Activated naive CD8-positive, alpha-beta T cell treated with anti-CD3 and anti-CD28 coated beads, Interleukin-2, amount 10 ng/mL, durations not matched to agents 7 days and 5 days (primary cell): ENCODE measurements around the gene SYT7. TPM values are rescaled to one million over a fixed set of nuclear protein-coding genes. Genes with fewer than 3 reads are reported as not detected.
A peak's percentile ranks its signal among the peaks of the same experiment; 100 is the strongest.

Experiments used
- ATAC-seq: fragments of 150-1000 bp; cut with Tn5 transposase; one replicate; pipeline ENCODE4 v1.10.0; 2021; ENCODE audit warnings: low read depth, moderate library complexity
- POLR2A ChIA-PET: fragments of 350-600 bp; sonication (Branson Sonifier 250); formaldehyde crosslinking; loops from one replicate; lab custom pipeline; 2021; ENCODE audit warnings: antibody characterized with exemption; lab: Charles Lee
- DNase-seq: peaks from one replicate; pipeline ENCODE4 v3.0.0; 2021
- H3K27ac Mint-ChIP-seq: one replicate; pipeline ENCODE4 v1.8.0; 2022; ENCODE audit warnings: mild to moderate bottlenecking, mixed read lengths
- H3K27me3 Mint-ChIP-seq: one replicate; pipeline ENCODE4 v1.8.0; 2022; ENCODE audit warnings: mild to moderate bottlenecking, moderate library complexity, mixed read lengths
- H3K36me3 Mint-ChIP-seq: one replicate; pipeline ENCODE4 v1.8.0; 2021; ENCODE audit warnings: mild to moderate bottlenecking, mixed read lengths
- H3K4me1 Mint-ChIP-seq: one replicate; pipeline ENCODE4 v1.8.0; 2021; ENCODE audit warnings: mixed read lengths
- H3K4me3 Mint-ChIP-seq: one replicate; pipeline ENCODE4 v1.8.0; 2022; ENCODE audit warnings: mild to moderate bottlenecking, moderate library complexity, mixed read lengths
- H3K9me3 Mint-ChIP-seq: one replicate; pipeline ENCODE4 v1.8.0; 2021; ENCODE audit warnings: mixed read lengths
- total RNA-seq, 2 experiments: library from RNA; stranded (reverse); gene quantifications; one replicate each; pipeline ENCODE4 v1.2.3, GENCODE V29; 2021

Gene SYT7
- total RNA-seq, 2 experiments from 2014 or later = not detected

DNA sequence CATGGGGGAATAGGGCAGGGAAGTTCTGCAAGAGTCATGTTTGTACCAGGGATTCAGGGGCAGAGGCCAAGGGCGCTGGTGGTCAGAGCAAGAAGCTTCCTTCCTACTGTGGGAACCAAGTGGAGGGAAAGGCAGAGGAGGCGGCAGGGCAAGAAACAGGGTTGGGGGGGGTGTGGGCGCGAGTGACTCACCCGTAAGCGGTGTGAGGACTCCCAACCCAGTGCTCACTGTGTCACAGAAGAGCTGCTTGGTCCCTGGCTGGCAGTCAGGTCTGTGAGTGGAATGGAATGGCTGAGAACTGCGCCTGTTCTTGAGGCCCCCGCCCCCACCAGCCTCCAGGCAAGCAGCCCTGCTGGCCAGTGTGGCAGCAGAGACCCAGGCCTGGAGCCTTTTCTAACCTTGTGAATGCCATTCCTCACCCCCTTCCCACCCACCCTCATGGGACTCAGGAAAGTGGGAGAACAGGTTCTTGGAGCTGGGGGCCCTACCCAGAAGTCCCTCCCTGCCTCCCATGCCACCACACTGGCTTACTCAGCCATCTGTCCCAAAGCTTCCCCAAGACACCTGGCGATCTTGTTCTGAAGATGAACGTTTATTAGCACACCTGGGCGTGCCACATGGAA lies 67.6 kb downstream of the SYT7 start:
- DNase-seq (no peak), ATAC-seq (no peak)
- no peak overlapping the region for H3K27ac Mint-ChIP-seq
- H3K36me3 Mint-ChIP-seq = no peaks in the 10 kb centered on the region
- H3K9me3 Mint-ChIP-seq = no peaks in the 10 kb centered on the region
- H3K27me3 Mint-ChIP-seq = peaks cover 36% of the 10 kb centered on the region
- peaks cover 4% of the 10 kb centered on the region for H3K4me1 Mint-ChIP-seq
- POLR2A ChIA-PET = no interaction called here
- no peak overlapping the region for H3K4me3 Mint-ChIP-seq

DNA sequence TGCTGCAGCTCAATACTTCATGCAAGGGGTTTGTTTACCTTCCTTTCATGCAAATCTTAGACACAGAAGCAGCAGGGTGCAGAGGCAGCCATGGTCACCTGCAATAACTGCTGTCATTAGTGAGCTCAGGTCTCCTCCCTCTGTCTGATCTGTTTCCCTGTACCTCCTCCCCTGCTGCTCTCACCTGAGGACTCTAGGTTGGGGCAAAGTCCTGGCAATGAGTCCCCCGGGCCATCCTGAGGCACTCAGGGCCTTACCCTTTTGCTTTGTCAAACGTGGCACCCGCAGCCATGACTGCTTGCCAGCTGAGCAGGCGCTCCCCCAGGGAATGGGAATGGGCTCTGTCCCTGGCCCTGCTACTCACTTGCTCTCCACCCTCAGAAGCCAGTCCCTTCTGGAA lies 68.4 kb downstream of the SYT7 start:
- Mint-ChIP-seq H3K9me3 (no peaks in the 10 kb centered on the region), H3K4me3 (no peak overlapping the region), H3K27me3 (peaks cover 42% of the 10 kb centered on the region), H3K36me3 (no peaks in the 10 kb centered on the region), H3K4me1 (peaks cover 10% of the 10 kb centered on the region), H3K27ac (no peak overlapping the region)
- DNase-seq = no peak
- POLR2A ChIA-PET = no interaction called here
- ATAC-seq = no peak

DNA sequence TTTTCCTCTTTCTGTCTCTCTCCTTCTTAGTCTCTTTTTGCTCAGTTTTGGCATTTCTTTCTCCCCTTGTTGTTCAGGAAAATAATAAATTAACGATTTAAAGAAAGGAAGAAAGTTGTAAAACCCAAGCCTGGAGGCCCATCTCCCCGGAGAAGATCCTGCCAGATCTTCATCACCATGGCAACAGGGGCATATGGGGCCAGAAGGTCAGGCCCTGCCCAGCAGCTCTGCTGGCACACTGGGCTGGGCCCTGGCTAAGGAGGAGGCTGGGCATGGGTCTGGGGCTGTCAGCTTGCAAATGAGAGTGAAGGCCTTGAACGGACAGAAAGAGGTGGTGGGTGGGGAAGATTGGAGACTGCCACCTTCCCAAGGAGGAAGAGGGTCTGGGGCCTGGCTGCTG lies 69.5 kb downstream of the SYT7 start:
- peaks cover 5% of the 10 kb centered on the region for H3K4me1 Mint-ChIP-seq
- POLR2A ChIA-PET = no interaction called here
- no peak for DNase-seq
- no peak overlapping the region for H3K27ac Mint-ChIP-seq
- H3K36me3 Mint-ChIP-seq = no peaks in the 10 kb centered on the region
- H3K9me3 Mint-ChIP-seq = no peaks in the 10 kb centered on the region
- no peak overlapping the region for H3K4me3 Mint-ChIP-seq
- no peak for ATAC-seq
- H3K27me3 Mint-ChIP-seq = peaks cover 46% of the 10 kb centered on the region

DNA sequence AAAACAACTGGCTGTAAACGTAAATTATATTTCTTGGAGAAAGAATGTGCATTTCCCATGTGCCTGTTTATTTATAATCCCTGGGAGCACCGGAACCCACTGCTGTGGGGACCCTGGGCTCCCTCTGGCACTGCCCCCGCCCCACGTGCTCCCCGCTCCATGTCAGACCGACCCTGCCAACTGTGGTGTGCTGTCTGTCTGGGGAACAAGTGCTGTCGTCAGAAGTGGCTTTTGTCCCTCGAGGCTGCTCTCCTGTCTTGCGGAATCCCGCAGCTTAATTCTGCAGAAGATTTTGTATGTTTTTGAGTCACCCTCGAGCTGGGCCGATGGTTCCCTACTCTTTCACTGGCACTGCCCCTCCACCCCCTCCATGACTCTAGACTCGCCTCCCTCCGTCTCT lies 69.9 kb downstream of the SYT7 start:
- H3K9me3 Mint-ChIP-seq = no peaks in the 10 kb centered on the region
- no peak overlapping the region for H3K27ac Mint-ChIP-seq
- POLR2A ChIA-PET = no interaction called here
- no peak for DNase-seq
- no peak overlapping the region for H3K4me3 Mint-ChIP-seq
- peaks cover 50% of the 10 kb centered on the region for H3K27me3 Mint-ChIP-seq
- no peaks in the 10 kb centered on the region for H3K36me3 Mint-ChIP-seq
- ATAC-seq = no peak
- H3K4me1 Mint-ChIP-seq = peaks cover 5% of the 10 kb centered on the region

DNA sequence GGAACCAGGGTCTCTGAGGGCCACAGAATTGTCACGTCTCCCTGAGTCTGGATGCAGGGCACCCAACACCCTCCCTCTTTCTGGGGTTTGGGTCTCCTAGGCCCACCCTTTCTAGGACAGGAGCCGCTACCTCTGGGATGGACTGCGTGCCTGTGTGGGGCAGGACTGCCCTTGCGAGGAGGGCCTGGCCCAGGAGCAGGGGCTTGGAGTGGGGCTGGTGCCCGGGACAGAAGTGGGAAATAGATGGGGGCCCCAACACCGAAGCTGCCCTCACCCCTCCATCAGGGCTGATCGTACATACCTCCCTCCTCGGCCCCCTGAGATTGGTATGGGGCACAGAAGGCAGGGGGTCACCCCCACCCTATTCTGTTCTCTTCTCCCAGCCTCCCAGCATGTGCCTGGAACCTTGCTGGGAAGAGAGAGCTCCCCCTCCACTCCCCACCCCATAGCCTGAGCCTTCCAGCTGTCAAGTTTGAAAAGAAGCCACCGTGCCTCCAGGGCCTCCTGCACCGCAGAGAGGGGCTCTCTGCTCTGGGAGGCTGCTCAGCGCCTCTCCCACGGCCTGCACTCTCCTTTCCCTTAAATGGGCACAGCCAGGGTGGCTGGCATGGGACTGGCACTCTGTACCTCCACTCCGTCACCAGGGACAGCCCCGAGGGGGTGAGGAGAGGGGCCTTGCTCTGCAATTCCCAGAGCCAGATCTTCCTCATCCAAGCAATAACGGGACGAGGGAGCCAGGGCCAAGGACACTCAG lies 70.5 kb downstream of the SYT7 start:
- Mint-ChIP-seq H3K27ac (no peak overlapping the region), H3K36me3 (no peaks in the 10 kb centered on the region), H3K4me3 (no peak overlapping the region), H3K9me3 (no peaks in the 10 kb centered on the region), H3K27me3 (peaks cover 54% of the 10 kb centered on the region), H3K4me1 (peaks cover 5% of the 10 kb centered on the region)
- POLR2A ChIA-PET = interaction anchor here (0.6 kb wide), 1 partner anchor 39 kb away, joined by 3 read pairs; no protein-coding TSS in a partner anchor
- ATAC-seq (no peak), DNase-seq (no peak)

DNA sequence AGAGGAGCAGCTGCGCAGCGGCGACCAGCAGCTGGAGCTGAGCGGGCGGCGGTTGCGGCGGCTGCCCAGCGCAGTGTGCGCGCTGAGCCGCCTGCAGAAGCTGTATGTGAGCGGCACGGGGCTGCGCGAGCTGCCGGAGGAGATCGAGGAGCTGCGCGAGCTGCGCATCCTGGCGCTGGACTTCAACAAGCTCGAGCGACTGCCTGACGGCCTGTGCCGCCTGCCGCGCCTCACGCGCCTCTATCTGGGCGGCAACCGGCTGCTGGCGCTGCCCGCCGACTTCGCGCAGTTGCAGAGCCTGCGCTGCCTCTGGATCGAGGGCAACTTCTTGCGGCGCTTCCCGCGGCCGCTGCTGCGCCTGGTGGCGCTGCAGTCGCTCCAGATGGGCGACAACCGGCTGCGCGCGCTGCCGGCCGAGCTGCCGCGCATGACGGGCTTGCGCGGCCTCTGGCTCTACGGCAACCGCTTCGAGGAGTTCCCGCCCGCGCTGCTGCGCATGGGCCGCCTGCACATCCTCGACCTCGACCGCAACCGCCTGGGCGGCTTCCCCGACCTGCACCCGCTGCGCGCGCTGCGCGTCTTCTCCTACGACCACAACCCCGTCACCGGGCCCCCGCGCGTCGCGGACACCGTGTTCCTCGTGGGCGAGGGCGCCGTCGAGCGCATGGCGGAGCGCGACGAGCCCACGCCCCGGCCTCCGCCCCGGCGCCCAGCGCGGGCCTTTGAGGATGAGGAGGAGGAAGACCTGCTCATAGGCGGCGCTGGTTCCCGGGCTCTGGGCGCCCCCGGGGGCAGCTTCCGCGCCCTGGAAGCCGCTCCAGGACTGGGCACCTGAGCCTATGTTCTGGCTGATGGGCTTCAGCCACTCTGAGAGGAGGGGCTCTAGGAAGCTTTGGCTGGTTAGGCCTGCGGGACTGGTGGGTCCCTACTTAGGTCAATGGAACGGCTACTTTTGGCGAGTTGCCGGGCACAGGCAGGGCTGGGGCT lies 71.5 kb downstream of the SYT7 start:
- no peaks in the 10 kb centered on the region for H3K36me3 Mint-ChIP-seq
- peak; percentile 79 for DNase-seq
- H3K27me3 Mint-ChIP-seq = peaks cover 58% of the 10 kb centered on the region
- peaks cover 5% of the 10 kb centered on the region for H3K4me1 Mint-ChIP-seq
- H3K9me3 Mint-ChIP-seq = no peaks in the 10 kb centered on the region
- POLR2A ChIA-PET = no interaction called here
- H3K27ac Mint-ChIP-seq = no peak overlapping the region
- ATAC-seq = peak; percentile 80
- peak overlapping the region; percentile 25 for H3K4me3 Mint-ChIP-seq

DNA sequence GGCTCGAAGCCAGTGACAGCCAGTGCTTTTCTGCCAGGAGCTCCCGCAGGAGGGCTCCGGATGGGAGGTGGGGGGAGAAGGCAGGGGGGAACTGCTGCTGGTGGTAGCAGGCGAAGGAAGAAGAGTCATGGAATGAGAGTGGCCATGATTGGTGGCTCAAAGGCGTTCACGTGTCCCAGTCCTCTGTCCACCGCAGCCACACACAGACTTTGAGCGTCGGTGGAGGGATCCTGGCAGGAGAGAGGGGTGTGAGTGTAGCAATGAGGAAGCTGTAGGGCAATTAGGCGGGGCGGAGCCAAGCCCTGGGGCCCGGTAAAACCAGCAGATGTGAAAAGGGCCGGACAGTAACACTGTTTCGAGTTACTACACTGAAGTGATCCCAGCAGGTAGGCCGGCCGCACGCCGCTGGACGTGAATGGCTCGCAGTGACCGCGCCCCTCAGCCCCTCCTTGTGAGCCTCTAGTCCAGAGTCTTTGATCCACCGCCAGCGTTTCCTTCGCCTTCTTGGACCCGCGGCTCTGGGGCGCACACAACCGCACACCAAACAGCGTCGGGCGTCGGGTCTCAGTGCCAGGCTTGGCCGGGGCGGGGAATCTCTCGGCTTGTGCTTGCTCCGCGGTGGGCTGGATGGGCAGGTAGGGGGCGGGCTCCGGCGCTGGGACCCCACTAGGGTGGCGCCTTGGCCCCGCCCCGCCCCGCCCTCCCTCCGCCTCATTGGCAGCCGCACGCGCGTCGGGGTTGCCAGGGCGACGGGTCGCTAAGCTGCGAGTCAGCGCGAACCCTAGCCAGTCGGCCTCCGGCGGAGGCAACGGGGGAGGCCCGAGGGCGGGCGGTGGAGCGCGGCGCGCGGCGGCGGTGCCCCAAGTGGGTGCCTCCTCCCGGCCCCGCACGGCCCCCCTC lies 72.7 kb downstream of the SYT7 start, which contains the start of gene LRRC10B:
Gene LRRC10B, plus strand, starts transcription at position 788 of the 900 bp plus-strand sequence. CDS start 250 bp downstream, outside the sequence.
- no peaks in the 10 kb centered on the region for H3K9me3 Mint-ChIP-seq
- H3K27ac Mint-ChIP-seq = no peak within 1 kb of the TSS
- peak; percentile 56 for DNase-seq
- ATAC-seq = peak; percentile 30
- POLR2A ChIA-PET = interaction anchor here (0.5 to 0.6 kb wide), 2 partner anchors 12 to 718 kb away, joined by 4 to 5 read pairs; no protein-coding TSS in a partner anchor
- H3K4me1 Mint-ChIP-seq = peaks cover 9% of the 10 kb centered on the region
- H3K36me3 Mint-ChIP-seq = no peaks in the 10 kb centered on the region
- peaks cover 52% of the 10 kb centered on the region for H3K27me3 Mint-ChIP-seq
- H3K4me3 Mint-ChIP-seq = peak within 1 kb of the TSS; percentile 68

DNA sequence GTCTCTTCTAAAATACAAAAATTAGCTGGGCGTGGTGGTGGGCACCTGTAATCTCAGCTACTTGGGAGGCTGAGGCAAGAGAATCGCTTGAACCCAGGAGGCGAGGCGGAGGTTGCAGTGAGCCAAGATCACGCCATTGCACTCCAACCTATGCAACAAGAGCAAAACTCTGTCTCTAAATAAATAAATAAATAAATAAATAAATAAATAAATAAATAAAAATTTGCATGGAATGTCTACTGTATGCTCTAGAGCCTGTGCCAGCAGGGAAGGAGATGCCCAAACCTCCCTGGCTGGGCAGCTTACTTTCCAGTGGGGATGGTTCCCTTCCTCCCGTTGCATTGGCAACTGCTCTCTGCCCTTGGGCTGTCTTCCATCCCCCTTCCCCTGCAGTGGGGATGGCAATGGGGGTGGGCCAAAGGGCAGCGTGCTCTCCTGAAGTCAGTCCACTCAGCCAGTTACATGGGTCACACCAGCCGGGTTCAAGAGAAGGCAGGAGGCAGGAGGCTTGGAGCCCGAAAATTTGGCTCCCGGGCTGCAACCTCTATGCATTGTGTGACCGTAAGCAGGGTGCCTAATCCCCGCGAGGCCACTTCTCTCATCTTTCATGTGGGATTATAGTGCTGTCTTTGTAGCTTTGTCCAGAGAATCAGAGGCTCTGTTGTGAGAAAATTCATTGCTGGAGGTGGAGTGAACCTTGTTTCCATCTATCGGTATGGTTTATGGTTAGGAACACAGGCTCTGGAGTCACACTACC lies 73.7 kb downstream of the SYT7 start:
- ATAC-seq (no peak), DNase-seq (no peak)
- H3K9me3 Mint-ChIP-seq = no peaks in the 10 kb centered on the region
- no peak overlapping the region for H3K4me3 Mint-ChIP-seq
- no peak overlapping the region for H3K27ac Mint-ChIP-seq
- POLR2A ChIA-PET = no interaction called here
- peaks cover 48% of the 10 kb centered on the region for H3K27me3 Mint-ChIP-seq
- no peaks in the 10 kb centered on the region for H3K36me3 Mint-ChIP-seq
- H3K4me1 Mint-ChIP-seq = peaks cover 9% of the 10 kb centered on the region

DNA sequence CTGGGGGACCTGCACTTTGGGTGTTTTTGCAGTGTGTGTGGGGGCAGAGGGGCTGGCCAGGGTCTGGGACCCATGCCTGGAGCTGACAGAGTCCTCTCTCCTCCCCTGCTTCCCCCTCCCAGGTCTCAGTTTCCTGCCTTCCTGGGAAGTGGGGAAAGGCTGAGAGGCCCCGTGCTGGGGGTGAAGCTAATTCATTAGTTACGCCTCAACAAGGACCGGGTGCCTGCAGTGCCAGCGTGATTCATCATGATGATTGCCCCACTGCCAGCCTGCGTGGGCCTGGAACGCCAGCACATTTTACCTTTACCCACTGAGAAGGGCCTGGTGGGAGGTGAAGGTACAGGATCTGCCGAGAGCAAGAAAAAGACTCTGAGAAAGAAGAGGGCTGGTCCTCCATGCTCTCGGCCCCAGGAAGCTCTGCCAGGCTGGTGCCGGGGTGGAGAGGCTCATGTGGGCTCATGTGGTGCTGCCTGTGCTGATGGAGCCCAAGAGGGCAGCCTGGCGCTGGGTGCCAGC lies 75.2 kb downstream of the SYT7 start:
- H3K27me3 Mint-ChIP-seq = peaks cover 38% of the 10 kb centered on the region
- POLR2A ChIA-PET = no interaction called here
- no peak for ATAC-seq
- no peak overlapping the region for H3K27ac Mint-ChIP-seq
- peaks cover 9% of the 10 kb centered on the region for H3K4me1 Mint-ChIP-seq
- no peaks in the 10 kb centered on the region for H3K36me3 Mint-ChIP-seq
- H3K9me3 Mint-ChIP-seq = no peaks in the 10 kb centered on the region
- no peak for DNase-seq
- no peak overlapping the region for H3K4me3 Mint-ChIP-seq

DNA sequence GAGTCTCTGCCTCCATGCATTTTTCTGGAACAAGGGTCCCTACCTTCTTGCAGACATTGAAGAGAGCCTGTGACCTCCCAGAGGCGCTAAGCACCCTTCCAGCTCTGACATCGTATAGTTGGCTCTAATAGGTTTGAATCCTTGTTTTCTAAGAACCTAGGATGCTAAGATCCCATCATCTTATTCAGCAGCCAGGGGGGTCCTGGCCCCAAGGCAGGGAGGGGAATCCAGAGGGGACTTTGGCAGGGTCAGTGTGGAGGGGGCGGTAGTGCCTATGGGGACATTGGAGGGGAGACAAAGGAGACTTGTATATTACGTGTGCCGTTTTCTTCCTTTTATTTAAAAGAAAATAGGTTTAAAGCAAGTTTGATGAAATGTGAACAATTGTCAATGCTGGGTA lies 75.8 kb downstream of the SYT7 start:
- no peak for ATAC-seq
- H3K27me3 Mint-ChIP-seq = peaks cover 35% of the 10 kb centered on the region

DNA sequence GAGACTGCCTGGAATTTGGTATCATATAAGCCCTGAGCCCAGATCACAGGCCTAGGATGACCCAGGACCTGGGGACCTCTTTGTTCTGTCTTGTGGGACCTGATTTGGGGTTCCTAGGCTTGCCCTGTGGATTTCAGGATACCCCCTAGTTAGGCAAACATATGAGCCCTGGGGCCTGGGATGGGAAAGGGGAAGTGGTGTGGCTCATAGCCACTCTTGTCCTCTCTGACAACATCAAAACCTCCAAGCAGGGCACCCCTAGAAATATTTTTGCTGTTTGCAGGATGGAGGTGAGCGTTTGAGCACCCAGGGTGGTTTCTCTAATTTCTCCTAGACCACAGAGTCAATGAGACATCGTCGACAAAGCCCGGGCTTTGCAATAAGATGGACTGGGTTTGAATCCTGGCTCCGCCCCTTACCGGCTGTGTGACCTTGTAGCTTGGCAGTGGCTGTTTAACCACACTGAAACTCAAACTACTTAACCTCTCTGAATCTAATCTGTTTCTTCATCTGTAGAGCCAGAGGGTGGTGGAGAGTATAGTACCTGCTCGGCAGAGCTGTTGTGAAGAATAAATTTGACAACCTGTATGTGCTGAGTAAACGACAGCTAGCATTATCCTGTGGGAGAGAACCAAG lies 77.6 kb downstream of the SYT7 start:
- Mint-ChIP-seq H3K36me3 (no peaks in the 10 kb centered on the region), H3K4me3 (no peak overlapping the region), H3K4me1 (peaks cover 9% of the 10 kb centered on the region), H3K27ac (no peak overlapping the region), H3K9me3 (no peaks in the 10 kb centered on the region), H3K27me3 (peaks cover 30% of the 10 kb centered on the region)
- POLR2A ChIA-PET = no interaction called here
- peak; percentile 20 for ATAC-seq
- DNase-seq = no peak

More for the DNA sequence above, 75.8 kb downstream of the SYT7 start:
- no peak overlapping the region for H3K27ac Mint-ChIP-seq
- no peak overlapping the region for H3K4me3 Mint-ChIP-seq
- no peaks in the 10 kb centered on the region for H3K9me3 Mint-ChIP-seq
- H3K4me1 Mint-ChIP-seq = peaks cover 9% of the 10 kb centered on the region
- POLR2A ChIA-PET = no interaction called here
- H3K36me3 Mint-ChIP-seq = no peaks in the 10 kb centered on the region
- no peak for DNase-seq
